ENCODE data around the gene BUD31.

- TF ChIP-seq CTCF (IDR thresholded peaks at IDR 0.05) (no peak), POLR2A (IDR thresholded peaks at IDR 0.05) (no peak), POLR2AphosphoS5 (IDR thresholded peaks at IDR 0.05) (no peak), EP300 (IDR thresholded peaks at IDR 0.05; ENCODE audit: low read depth) (no peak)
Observed at GRCh38 chr7:99456288-99456687, 47.5 kb downstream of the BUD31 start.

All from transverse colon (tissue), 4 donors.